Stimulated activated CD8-positive, alpha-beta memory T cell treated with anti-CD3 and anti-CD28 coated beads, Interleukin-7, amount 100 ng/mL, for 48 hours (primary cell): ENCODE results near the gene EPB41L4B.
"Not testable (repeated sequence)": the region's sequence is repeated elsewhere in the genome, so short reads cannot be mapped to it uniquely, and the experiment has no call there.

Source experiments
- DNase-seq, 2 donors: peaks; one replicate each; pipeline ENCODE4 v3.0.0-alpha.2; 2020; ENCODE audit warnings: low read depth in 1 of 2; ENCODE audit errors: extremely low read depth in 1 of 2

The EPB41L4B gene

GRCh38 chr9:109246533-109246932 is 74.3 kb downstream of the EPB41L4B start:
- DNase-seq, result no peak

- no peak for DNase-seq
Measured at GRCh38 chr9:109245310-109245897, 75.5 kb downstream of the EPB41L4B start.

GRCh38 chr9:109244179-109245132 is 76.4 kb downstream of the EPB41L4B start:
- peak; percentile 22 to 37 for DNase-seq

GRCh38 chr9:109242741-109243140 is 78.1 kb downstream of the EPB41L4B start:
- DNase-seq, result no peak

- DNase-seq, result no peak
Measured at GRCh38 chr9:109242014-109242413, 78.8 kb downstream of the EPB41L4B start.

- no peak for DNase-seq
Measured at GRCh38 chr9:109241207-109241606, 79.7 kb downstream of the EPB41L4B start.

- no peak for DNase-seq
Measured at GRCh38 chr9:109239240-109239639, 81.6 kb downstream of the EPB41L4B start.

GRCh38 chr9:109238655-109239054 is 82.2 kb downstream of the EPB41L4B start:
- no peak for DNase-seq

- DNase-seq, result no peak
Measured at GRCh38 chr9:109238125-109238524, 82.7 kb downstream of the EPB41L4B start.

GRCh38 chr9:109232449-109233237 is 88.2 kb downstream of the EPB41L4B start:
- no peak for DNase-seq

GRCh38 chr9:109231593-109231992 is 89.3 kb downstream of the EPB41L4B start:
- no peak for DNase-seq

GRCh38 chr9:109230277-109230676 is 90.6 kb downstream of the EPB41L4B start:
- DNase-seq, result no peak

- DNase-seq, result no peak
Measured at GRCh38 chr9:109229682-109230081, 91.2 kb downstream of the EPB41L4B start.

GRCh38 chr9:109228093-109228642 is 92.7 kb downstream of the EPB41L4B start:
- DNase-seq, result no peak

- no peak for DNase-seq
Measured at GRCh38 chr9:109225629-109226028, 95.2 kb downstream of the EPB41L4B start.

- no peak for DNase-seq
Measured at GRCh38 chr9:109224751-109225150, 96.1 kb downstream of the EPB41L4B start.

- not testable (repeated sequence) for DNase-seq
Measured at GRCh38 chr9:109218242-109218641, 102.6 kb downstream of the EPB41L4B start.

GRCh38 chr9:109214414-109214813 is 106.4 kb downstream of the EPB41L4B start:
- no peak for DNase-seq

- no peak for DNase-seq
Measured at GRCh38 chr9:109213285-109214121, 107.4 kb downstream of the EPB41L4B start.

GRCh38 chr9:109212768-109213167 is 108.1 kb downstream of the EPB41L4B start:
- no peak for DNase-seq
